HEK293 (cell line): Measurements from ENCODE around the gene CTPS1.

Experiments used
- GLIS1 ChIP-seq: fragments of 450-650 bp; formaldehyde crosslinking; IDR thresholded peaks from 2 replicates; pipeline ENCODE4 v1.5.1; 2016; ENCODE audit warnings: missing biosample characterization, missing genetic modification characterization
- MYNN ChIP-seq: fragments of 450-650 bp; formaldehyde crosslinking; IDR thresholded peaks from 2 replicates; pipeline ENCODE4 v1.5.1; 2016; ENCODE audit warnings: missing biosample characterization, missing genetic modification characterization, borderline replicate concordance
- PRDM1 ChIP-seq: fragments of 450-650 bp; formaldehyde crosslinking; IDR thresholded peaks from 2 replicates; pipeline ENCODE4; 2016; ENCODE audit warnings: missing biosample characterization, missing genetic modification characterization
- SALL2 ChIP-seq: fragments of 450-650 bp; formaldehyde crosslinking; IDR thresholded peaks from 2 replicates; pipeline ENCODE4 v1.5.0; 2017; ENCODE audit warnings: missing biosample characterization, mild to moderate bottlenecking, missing genetic modification characterization, borderline replicate concordance
- SETDB1 ChIP-seq: IDR thresholded peaks from one replicate; pipeline ENCODE4 v1.6.1; 2017; ENCODE audit warnings: mild to moderate bottlenecking, low read length, moderate library complexity, mixed read lengths; ENCODE audit not compliant: insufficient read length
- SP2 ChIP-seq: fragments of 450-650 bp; formaldehyde crosslinking; IDR thresholded peaks from 2 replicates; pipeline ENCODE4 v1.5.1; 2016; ENCODE audit warnings: missing biosample characterization, missing genetic modification characterization
- ZBTB7A ChIP-seq: fragments of 450-650 bp; formaldehyde crosslinking; IDR thresholded peaks from 2 replicates; pipeline ENCODE4 v1.5.1; 2016; ENCODE audit warnings: low read depth, missing biosample characterization, missing genetic modification characterization
- ZEB2 ChIP-seq: fragments of 450-650 bp; formaldehyde crosslinking; IDR thresholded peaks from 2 replicates; pipeline ENCODE4 v1.5.1; 2016; ENCODE audit warnings: missing biosample characterization, missing genetic modification characterization
- ZNF155 ChIP-seq: fragments of 450-650 bp; formaldehyde crosslinking; IDR thresholded peaks from 2 replicates; pipeline ENCODE4 v1.5.1; 2016; ENCODE audit warnings: missing biosample characterization, missing genetic modification characterization
- ZNF175 ChIP-seq: fragments of 450-650 bp; formaldehyde crosslinking; IDR thresholded peaks from 2 replicates; pipeline ENCODE4 v1.5.1; 2016; ENCODE audit warnings: missing biosample characterization, missing genetic modification characterization
- ZNF184 ChIP-seq: fragments of 450-650 bp; IDR thresholded peaks from 2 replicates; pipeline ENCODE4 v1.5.1; 2018; ENCODE audit warnings: missing biosample characterization, mild to moderate bottlenecking, missing genetic modification characterization
- ZNF274 ChIP-seq, 2 experiments: fragments of 200-500 bp in 1 of 2; fragments of 450-650 bp in 1 of 2; sonication (Bioruptor generic) in 1 of 2; formaldehyde crosslinking in 1 of 2; IDR thresholded peaks; 2 replicates each; pipeline versions ENCODE4 v1.5.1 to v1.6.1; 2014 to 2016; ENCODE audit warnings: borderline replicate concordance in 1 of 2, inconsistent platforms in 1 of 2, low read length in 1 of 2, missing biosample characterization in 1 of 2, missing genetic modification characterization in 1 of 2
- ZNF354C ChIP-seq: fragments of 450-650 bp; formaldehyde crosslinking; IDR thresholded peaks from 2 replicates; pipeline ENCODE4 v1.5.1; 2016; ENCODE audit warnings: missing biosample characterization, missing genetic modification characterization, low read depth, borderline replicate concordance
- ZNF433 ChIP-seq: fragments of 450-650 bp; formaldehyde crosslinking; IDR thresholded peaks from 2 replicates; pipeline ENCODE4 v1.5.1; 2016; ENCODE audit warnings: missing biosample characterization, missing genetic modification characterization, low read depth
- ZNF529 ChIP-seq: fragments of 450-650 bp; formaldehyde crosslinking; IDR thresholded peaks from 2 replicates; pipeline ENCODE4 v1.5.1; 2017; ENCODE audit warnings: missing genetic modification characterization, missing biosample characterization; ENCODE audit not compliant: insufficient replicate concordance
- ZNF530 ChIP-seq: fragments of 450-650 bp; formaldehyde crosslinking; IDR thresholded peaks from 2 replicates; pipeline ENCODE4 v1.5.1; 2016; ENCODE audit warnings: low read depth, missing biosample characterization, missing genetic modification characterization
- ZNF549 ChIP-seq: fragments of 450-650 bp; IDR thresholded peaks from 2 replicates; pipeline ENCODE4 v1.5.1; 2018; ENCODE audit warnings: missing biosample characterization, missing genetic modification characterization, mild to moderate bottlenecking, inconsistent platforms, moderate library complexity
- ZNF561 ChIP-seq: fragments of 450-650 bp; IDR thresholded peaks from 2 replicates; pipeline ENCODE4 v1.5.1; 2018; ENCODE audit warnings: missing biosample characterization, missing genetic modification characterization, borderline replicate concordance
- ZNF571 ChIP-seq: fragments of 450-650 bp; formaldehyde crosslinking; IDR thresholded peaks from 2 replicates; pipeline ENCODE4 v1.5.0; 2017; ENCODE audit warnings: missing biosample characterization, missing genetic modification characterization
- ZNF610 ChIP-seq: fragments of 450-650 bp; formaldehyde crosslinking; IDR thresholded peaks from 2 replicates; pipeline ENCODE4 v1.5.1; 2016; ENCODE audit warnings: missing biosample characterization, missing genetic modification characterization, borderline replicate concordance
- ZNF677 ChIP-seq: fragments of 450-650 bp; IDR thresholded peaks from 2 replicates; pipeline ENCODE4 v1.5.0; 2018; ENCODE audit warnings: missing biosample characterization, mild to moderate bottlenecking, missing genetic modification characterization, moderate library complexity
- ZNF707 ChIP-seq: fragments of 450-650 bp; formaldehyde crosslinking; IDR thresholded peaks from 2 replicates; pipeline ENCODE4 v1.5.1; 2016; ENCODE audit warnings: missing biosample characterization, missing genetic modification characterization
- ZNF777 ChIP-seq: fragments of 450-650 bp; formaldehyde crosslinking; IDR thresholded peaks from 2 replicates; pipeline ENCODE4 v1.5.1; 2017; ENCODE audit warnings: missing biosample characterization, missing genetic modification characterization, borderline replicate concordance
- TF ChIP-seq, protein P1 (sequence below): IDR thresholded peaks from 2 replicates; pipeline ENCODE4 v1.6.1; 2011; ENCODE audit warnings: mild to moderate bottlenecking, low read depth, low read length, borderline replicate concordance
- TF ChIP-seq, protein P2 (sequence below): fragments of 450-650 bp; formaldehyde crosslinking; IDR thresholded peaks from 2 replicates; pipeline ENCODE4 v1.5.1; 2017; ENCODE audit warnings: missing biosample characterization, missing genetic modification characterization
- TF ChIP-seq, protein P3 (sequence below): fragments of 450-650 bp; formaldehyde crosslinking; IDR thresholded peaks from 2 replicates; pipeline ENCODE4 v1.5.1; 2016; ENCODE audit warnings: missing biosample characterization, missing genetic modification characterization
- TF ChIP-seq, protein P4 (sequence below): fragments of 450-650 bp; formaldehyde crosslinking; conservative IDR thresholded peaks from 2 replicates; pipeline ENCODE4 v1.5.1; 2016; ENCODE audit warnings: low read depth, missing biosample characterization, missing genetic modification characterization
- TF ChIP-seq, protein P5 (sequence below): fragments of 450-650 bp; formaldehyde crosslinking; IDR thresholded peaks from 2 replicates; pipeline ENCODE4 v1.5.1; 2017; ENCODE audit warnings: missing biosample characterization, missing genetic modification characterization
- TF ChIP-seq, protein P6 (sequence below): fragments of 450-650 bp; formaldehyde crosslinking; IDR thresholded peaks from 2 replicates; pipeline ENCODE4 v1.5.1; 2016; ENCODE audit warnings: missing biosample characterization, missing genetic modification characterization

Gene CTPS1

DNA sequence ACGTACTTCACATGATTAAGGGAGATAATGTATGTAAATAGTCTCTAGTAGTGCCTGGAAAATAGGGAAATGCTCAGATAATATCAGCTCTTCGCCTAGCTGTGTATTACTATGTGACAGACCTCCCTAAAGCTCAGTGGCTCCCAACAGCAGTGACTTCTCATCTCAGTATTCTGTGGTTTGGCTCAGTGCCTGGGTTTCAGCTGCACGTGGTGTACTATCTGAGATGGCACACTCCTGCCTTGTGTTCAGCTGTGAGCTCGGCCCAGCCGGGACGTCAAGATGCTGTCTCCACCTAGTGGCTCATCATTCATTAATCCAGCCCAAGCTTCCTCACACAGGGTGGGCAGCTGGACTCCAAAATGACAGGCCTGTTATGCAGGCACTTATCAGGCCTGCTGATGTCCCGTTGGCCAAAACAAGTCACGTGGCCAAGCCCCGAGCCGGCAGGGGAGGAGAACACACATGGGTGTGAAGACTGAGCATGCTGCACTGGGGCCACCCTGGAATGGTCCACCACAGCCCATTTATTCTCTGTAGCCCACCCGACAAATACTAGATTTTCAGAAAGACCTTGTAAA lies 24.2 kb downstream of the CTPS1 start (continued):
- TF ChIP-seq, protein P1, sequence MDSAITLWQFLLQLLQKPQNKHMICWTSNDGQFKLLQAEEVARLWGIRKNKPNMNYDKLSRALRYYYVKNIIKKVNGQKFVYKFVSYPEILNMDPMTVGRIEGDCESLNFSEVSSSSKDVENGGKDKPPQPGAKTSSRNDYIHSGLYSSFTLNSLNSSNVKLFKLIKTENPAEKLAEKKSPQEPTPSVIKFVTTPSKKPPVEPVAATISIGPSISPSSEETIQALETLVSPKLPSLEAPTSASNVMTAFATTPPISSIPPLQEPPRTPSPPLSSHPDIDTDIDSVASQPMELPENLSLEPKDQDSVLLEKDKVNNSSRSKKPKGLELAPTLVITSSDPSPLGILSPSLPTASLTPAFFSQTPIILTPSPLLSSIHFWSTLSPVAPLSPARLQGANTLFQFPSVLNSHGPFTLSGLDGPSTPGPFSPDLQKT, result no peak
- TF ChIP-seq ZNF433 (tag by site-specific recombination) (no peak), ZNF549 (tag by site-specific recombination) (no peak), ZNF175 (no peak), PRDM1 (no peak), SP2 (tag by site-specific recombination) (no peak), ZNF155 (tag by site-specific recombination) (no peak), ZNF274 (IDR thresholded peaks at IDR 0.05; ENCODE audit: low read length) (no peak), ZNF274 (tag by site-specific recombination; IDR thresholded peaks at IDR 0.05; ENCODE audit: borderline replicate concordance) (no peak), SETDB1 (no peak), ZNF677 (tag by site-specific recombination) (no peak), ZNF529 (no peak), ZNF561 (tag by site-specific recombination) (peak; percentile 91; the same call in 1 of the 2 replicates), ZNF354C (tag by site-specific recombination) (no peak), MYNN (tag by site-specific recombination) (no peak), ZNF610 (tag by site-specific recombination) (no peak), ZNF530 (tag by site-specific recombination) (no peak), ZBTB7A (no peak), ZEB2 (peak; percentile 71; the same call in 1 of the 2 replicates), SALL2 (tag by site-specific recombination) (no peak), ZNF571 (tag by site-specific recombination) (no peak), GLIS1 (peak; percentile 83), ZNF184 (tag by site-specific recombination) (no peak), ZNF777 (tag by site-specific recombination) (no peak), ZNF707 (tag by site-specific recombination) (no peak)
- TF ChIP-seq, protein P2, sequence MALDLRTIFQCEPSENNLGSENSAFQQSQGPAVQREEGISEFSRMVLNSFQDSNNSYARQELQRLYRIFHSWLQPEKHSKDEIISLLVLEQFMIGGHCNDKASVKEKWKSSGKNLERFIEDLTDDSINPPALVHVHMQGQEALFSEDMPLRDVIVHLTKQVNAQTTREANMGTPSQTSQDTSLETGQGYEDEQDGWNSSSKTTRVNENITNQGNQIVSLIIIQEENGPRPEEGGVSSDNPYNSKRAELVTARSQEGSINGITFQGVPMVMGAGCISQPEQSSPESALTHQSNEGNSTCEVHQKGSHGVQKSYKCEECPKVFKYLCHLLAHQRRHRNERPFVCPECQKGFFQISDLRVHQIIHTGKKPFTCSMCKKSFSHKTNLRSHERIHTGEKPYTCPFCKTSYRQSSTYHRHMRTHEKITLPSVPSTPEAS (tag by site-specific recombination), result no peak
- TF ChIP-seq, protein P3, sequence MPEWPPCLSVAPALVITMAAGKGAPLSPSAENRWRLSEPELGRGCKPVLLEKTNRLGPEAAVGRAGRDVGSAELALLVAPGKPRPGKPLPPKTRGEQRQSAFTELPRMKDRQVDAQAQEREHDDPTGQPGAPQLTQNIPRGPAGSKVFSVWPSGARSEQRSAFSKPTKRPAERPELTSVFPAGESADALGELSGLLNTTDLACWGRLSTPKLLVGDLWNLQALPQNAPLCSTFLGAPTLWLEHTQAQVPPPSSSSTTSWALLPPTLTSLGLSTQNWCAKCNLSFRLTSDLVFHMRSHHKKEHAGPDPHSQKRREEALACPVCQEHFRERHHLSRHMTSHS, result no peak
- TF ChIP-seq, protein P4, sequence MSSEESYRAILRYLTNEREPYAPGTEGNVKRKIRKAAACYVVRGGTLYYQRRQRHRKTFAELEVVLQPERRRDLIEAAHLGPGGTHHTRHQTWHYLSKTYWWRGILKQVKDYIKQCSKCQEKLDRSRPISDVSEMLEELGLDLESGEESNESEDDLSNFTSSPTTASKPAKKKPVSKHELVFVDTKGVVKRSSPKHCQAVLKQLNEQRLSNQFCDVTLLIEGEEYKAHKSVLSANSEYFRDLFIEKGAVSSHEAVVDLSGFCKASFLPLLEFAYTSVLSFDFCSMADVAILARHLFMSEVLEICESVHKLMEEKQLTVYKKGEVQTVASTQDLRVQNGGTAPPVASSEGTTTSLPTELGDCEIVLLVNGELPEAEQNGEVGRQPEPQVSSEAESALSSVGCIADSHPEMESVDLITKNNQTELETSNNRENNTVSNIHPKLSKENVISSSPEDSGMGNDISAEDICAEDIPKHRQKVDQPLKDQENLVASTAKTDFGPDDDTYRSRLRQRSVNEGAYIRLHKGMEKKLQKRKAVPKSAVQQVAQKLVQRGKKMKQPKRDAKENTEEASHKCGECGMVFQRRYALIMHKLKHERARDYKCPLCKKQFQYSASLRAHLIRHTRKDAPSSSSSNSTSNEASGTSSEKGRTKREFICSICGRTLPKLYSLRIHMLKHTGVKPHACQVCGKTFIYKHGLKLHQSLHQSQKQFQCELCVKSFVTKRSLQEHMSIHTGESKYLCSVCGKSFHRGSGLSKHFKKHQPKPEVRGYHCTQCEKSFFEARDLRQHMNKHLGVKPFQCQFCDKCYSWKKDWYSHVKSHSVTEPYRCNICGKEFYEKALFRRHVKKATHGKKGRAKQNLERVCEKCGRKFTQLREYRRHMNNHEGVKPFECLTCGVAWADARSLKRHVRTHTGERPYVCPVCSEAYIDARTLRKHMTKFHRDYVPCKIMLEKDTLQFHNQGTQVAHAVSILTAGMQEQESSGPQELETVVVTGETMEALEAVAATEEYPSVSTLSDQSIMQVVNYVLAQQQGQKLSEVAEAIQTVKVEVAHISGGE (tag by site-specific recombination), result no peak
- TF ChIP-seq, protein P5, sequence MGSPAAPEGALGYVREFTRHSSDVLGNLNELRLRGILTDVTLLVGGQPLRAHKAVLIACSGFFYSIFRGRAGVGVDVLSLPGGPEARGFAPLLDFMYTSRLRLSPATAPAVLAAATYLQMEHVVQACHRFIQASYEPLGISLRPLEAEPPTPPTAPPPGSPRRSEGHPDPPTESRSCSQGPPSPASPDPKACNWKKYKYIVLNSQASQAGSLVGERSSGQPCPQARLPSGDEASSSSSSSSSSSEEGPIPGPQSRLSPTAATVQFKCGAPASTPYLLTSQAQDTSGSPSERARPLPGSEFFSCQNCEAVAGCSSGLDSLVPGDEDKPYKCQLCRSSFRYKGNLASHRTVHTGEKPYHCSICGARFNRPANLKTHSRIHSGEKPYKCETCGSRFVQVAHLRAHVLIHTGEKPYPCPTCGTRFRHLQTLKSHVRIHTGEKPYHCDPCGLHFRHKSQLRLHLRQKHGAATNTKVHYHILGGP, result no peak
- TF ChIP-seq, protein P6, sequence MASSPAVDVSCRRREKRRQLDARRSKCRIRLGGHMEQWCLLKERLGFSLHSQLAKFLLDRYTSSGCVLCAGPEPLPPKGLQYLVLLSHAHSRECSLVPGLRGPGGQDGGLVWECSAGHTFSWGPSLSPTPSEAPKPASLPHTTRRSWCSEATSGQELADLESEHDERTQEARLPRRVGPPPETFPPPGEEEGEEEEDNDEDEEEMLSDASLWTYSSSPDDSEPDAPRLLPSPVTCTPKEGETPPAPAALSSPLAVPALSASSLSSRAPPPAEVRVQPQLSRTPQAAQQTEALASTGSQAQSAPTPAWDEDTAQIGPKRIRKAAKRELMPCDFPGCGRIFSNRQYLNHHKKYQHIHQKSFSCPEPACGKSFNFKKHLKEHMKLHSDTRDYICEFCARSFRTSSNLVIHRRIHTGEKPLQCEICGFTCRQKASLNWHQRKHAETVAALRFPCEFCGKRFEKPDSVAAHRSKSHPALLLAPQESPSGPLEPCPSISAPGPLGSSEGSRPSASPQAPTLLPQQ (tag by site-specific recombination), result peak; percentile 83
